Suprapubic skin (tissue), 4 donors: ENCODE data around the gene LTBP3. TPM values are rescaled to one million over a fixed set of nuclear protein-coding genes. Genes with fewer than 3 reads are reported as not detected.

Source experiments
- DNase-seq, 2 donors: peaks; one replicate each; pipeline ENCODE4 v3.0.0-alpha.2; 2019; ENCODE audit warnings: low spot score in 2 of 2
- H3K27ac ChIP-seq: fragments of 200-600 bp; sonication (generic); one replicate; pipeline ENCODE4 v1.5.1; 2019
- H3K27me3 ChIP-seq: fragments of 200-600 bp; sonication (generic); one replicate; pipeline ENCODE4 v1.5.1; 2019
- H3K36me3 ChIP-seq: fragments of 200-600 bp; sonication (generic); one replicate; pipeline ENCODE4 v1.5.1; 2019
- H3K4me1 ChIP-seq: fragments of 200-600 bp; sonication (generic); one replicate; pipeline ENCODE4 v1.5.1; 2019
- H3K4me3 ChIP-seq: fragments of 200-600 bp; sonication (generic); one replicate; pipeline ENCODE4 v1.5.1; 2019; ENCODE audit warnings: mild to moderate bottlenecking
- H3K9me3 ChIP-seq: fragments of 200-600 bp; sonication (generic); one replicate; pipeline ENCODE4 v1.5.1; 2019
- EP300 ChIP-seq: sonication (generic); formaldehyde crosslinking; IDR thresholded peaks from one replicate; pipeline ENCODE4 v1.6.1; 2017; ENCODE audit warnings: antibody characterized with exemption
- POLR2A ChIP-seq, 2 donors: fragments of 450-650 bp; IDR thresholded peaks; one replicate each; pipeline ENCODE4 v1.6.1; 2017; ENCODE audit warnings: antibody characterized with exemption in 2 of 2, mild to moderate bottlenecking in 2 of 2, moderate library complexity in 2 of 2
- POLR2AphosphoS5 ChIP-seq, 3 donors: sonication (generic); formaldehyde crosslinking; IDR thresholded peaks; one replicate each; pipeline ENCODE4 v1.6.1; 2017; ENCODE audit warnings: antibody characterized with exemption in 3 of 3
- WGBS: methylation state at CpG from one replicate; pipeline ENCODE4 v1.1.5; 2018; 5-methylcytosine and 5-hydroxymethylcytosine counted together
- total RNA-seq, 4 donors: library from RNA; depleted of rRNA; stranded (reverse); fragments of >200 nt; gene quantifications; one replicate each; pipeline ENCODE4 v1.1.0, GENCODE V29; 2016
- TF ChIP-seq, protein P1 (sequence below), 2 donors: fragments of 200-600 bp in 1 of 2; fragments of 450-650 bp in 1 of 2; sonication (generic) in 1 of 2; IDR thresholded peaks; one replicate each; pipeline ENCODE4 v1.5.1; 2016 to 2019; ENCODE audit warnings: antibody characterized with exemption in 2 of 2, mild to moderate bottlenecking in 1 of 2, moderate library complexity in 1 of 2

LTBP3 gene
- total RNA-seq, 4 donors from 2014 or later = 65.1 to 86.7 (median 71.0) TPM

DNA sequence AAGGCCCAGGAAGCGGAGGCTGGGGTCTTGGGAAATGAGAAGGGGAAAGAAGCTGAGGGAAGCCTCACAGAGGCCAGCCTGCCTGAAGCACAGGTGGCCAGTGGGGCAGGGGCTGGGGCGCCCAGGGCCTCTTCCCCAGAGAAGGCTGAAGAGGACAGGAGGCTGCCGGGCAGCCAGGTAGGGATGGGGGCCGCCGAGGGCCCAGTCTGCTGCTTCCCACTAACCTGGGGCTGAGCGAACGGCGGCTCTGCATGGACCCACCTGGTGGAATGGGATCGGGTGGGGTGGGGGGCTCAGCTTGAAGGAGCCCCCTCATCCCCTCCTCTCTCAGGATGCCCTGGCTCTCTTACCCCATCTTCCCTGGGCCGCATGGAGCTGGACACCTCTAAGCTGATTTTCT is 25.4 kb upstream of the LTBP3 start:
- H3K36me3 ChIP-seq = peaks cover 33% of the 10 kb centered on the region
- TF ChIP-seq, protein P1, sequence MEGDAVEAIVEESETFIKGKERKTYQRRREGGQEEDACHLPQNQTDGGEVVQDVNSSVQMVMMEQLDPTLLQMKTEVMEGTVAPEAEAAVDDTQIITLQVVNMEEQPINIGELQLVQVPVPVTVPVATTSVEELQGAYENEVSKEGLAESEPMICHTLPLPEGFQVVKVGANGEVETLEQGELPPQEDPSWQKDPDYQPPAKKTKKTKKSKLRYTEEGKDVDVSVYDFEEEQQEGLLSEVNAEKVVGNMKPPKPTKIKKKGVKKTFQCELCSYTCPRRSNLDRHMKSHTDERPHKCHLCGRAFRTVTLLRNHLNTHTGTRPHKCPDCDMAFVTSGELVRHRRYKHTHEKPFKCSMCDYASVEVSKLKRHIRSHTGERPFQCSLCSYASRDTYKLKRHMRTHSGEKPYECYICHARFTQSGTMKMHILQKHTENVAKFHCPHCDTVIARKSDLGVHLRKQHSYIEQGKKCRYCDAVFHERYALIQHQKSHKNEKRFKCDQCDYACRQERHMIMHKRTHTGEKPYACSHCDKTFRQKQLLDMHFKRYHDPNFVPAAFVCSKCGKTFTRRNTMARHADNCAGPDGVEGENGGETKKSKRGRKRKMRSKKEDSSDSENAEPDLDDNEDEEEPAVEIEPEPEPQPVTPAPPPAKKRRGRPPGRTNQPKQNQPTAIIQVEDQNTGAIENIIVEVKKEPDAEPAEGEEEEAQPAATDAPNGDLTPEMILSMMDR (IDR thresholded peaks at IDR 0.05) = no peak
- TF ChIP-seq POLR2A (IDR thresholded peaks at IDR 0.05) = no peak
- no peak for TF ChIP-seq POLR2AphosphoS5 (IDR thresholded peaks at IDR 0.05)
- TF ChIP-seq EP300 = no peak
- H3K4me3 ChIP-seq = no peak overlapping the region
- no peak for DNase-seq
- peaks cover 41% of the 10 kb centered on the region for H3K4me1 ChIP-seq
- no peaks in the 10 kb centered on the region for H3K9me3 ChIP-seq
- no peaks in the 10 kb centered on the region for H3K27me3 ChIP-seq
- no peak overlapping the region for H3K27ac ChIP-seq
- 95% methylated on average over 6 of the region's 10 CpGs for WGBS

DNA sequence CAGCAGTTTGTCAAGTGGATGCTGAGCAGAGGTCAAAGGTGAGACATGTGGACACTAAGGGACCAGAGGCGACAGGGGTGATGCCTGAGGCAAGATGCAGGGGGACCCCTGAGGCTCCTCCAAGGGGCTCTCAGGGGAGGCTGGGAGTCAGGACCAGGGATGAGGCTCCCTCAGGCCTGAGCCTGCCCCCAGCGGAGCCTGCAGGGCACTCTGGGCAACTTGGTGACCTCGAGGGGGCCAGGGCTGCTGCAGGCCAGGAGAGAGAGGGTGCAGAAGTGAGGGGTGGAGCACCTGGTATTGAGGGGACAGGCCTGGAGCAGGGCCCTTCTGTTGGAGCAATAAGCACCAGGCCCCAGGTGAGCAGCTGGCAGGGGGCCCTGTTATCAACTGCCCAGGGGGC is 23.8 kb upstream of the LTBP3 start:
- no peak for DNase-seq
- no peak for TF ChIP-seq EP300
- TF ChIP-seq, protein P1 (IDR thresholded peaks at IDR 0.05) = no peak
- TF ChIP-seq POLR2A (IDR thresholded peaks at IDR 0.05) = no peak
- TF ChIP-seq POLR2AphosphoS5 (IDR thresholded peaks at IDR 0.05) = no peak
- Histone ChIP-seq H3K4me1 (peaks cover 41% of the 10 kb centered on the region), H3K27me3 (no peaks in the 10 kb centered on the region), H3K27ac (no peak overlapping the region), H3K9me3 (no peaks in the 10 kb centered on the region), H3K36me3 (peaks cover 33% of the 10 kb centered on the region), H3K4me3 (no peak overlapping the region)
- 100% methylated on average over 1 of the region's 3 CpGs for WGBS

DNA sequence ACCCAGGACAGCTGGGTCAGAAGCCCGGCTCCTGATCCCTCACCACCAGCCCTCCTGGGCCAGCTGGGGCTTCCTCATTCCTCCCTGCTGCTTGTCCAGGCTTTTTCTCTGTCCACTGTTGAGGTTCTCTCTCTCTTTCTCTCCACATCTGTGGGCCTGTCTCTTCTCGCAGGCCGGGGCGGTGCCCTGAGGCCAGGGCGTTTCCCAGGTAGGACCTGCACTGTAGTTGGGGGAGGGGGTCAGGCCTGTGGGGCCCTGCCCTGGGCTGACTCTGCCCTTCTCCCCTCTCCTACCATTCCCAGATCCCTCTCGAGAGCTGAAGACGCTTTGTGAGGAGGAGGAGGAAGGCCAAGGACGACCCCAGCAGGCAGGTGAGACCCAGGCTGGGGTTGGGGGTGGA is 22.6 kb upstream of the LTBP3 start:
- H3K9me3 ChIP-seq = no peaks in the 10 kb centered on the region
- TF ChIP-seq EP300 (no peak), POLR2AphosphoS5 (IDR thresholded peaks at IDR 0.05) (no peak), POLR2A (IDR thresholded peaks at IDR 0.05) (no peak)
- TF ChIP-seq, protein P1 (IDR thresholded peaks at IDR 0.05) = no peak
- no peak overlapping the region for H3K4me3 ChIP-seq
- H3K27me3 ChIP-seq = no peaks in the 10 kb centered on the region
- DNase-seq = no peak
- H3K4me1 ChIP-seq = peaks cover 45% of the 10 kb centered on the region
- peaks cover 30% of the 10 kb centered on the region for H3K36me3 ChIP-seq
- WGBS = 71% methylated on average over 7 of the region's 8 CpGs
- H3K27ac ChIP-seq = no peak overlapping the region

DNA sequence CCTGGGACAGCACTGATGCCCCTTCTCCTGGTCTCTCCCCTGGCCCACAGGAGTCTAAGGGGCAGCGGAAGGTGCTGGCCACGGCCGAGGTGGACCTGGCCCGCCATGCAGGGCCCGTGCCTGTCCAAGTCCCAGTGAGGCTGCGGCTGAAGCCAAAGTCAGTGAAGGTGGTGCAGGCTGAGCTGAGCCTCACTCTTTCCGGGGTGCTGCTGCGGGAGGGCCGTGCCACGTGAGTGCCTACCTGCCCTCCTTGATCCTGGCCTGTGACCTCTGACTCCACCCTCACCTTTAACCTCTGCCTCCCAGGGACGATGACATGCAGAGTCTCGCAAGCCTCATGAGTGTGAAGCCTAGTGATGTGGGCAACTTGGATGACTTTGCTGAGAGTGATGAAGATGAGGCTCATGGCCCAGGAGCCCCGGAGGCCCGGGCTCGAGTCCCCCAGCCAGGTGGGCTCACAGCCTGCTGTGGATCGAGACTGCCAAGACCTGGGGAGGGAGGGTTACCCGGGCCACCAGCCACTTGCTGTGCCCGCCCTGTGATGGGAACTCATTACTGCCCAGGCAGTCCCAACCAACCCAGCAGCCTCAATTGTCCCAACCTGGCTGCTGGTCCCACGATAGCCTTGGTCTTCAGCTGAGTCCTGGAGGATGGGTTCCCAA is 22.0 kb upstream of the LTBP3 start:
- TF ChIP-seq, protein P1 (IDR thresholded peaks at IDR 0.05) = no peak
- no peak for TF ChIP-seq POLR2AphosphoS5 (IDR thresholded peaks at IDR 0.05)
- TF ChIP-seq EP300 = no peak
- no peak for TF ChIP-seq POLR2A (IDR thresholded peaks at IDR 0.05)
- no peak overlapping the region for H3K27ac ChIP-seq
- DNase-seq = no peak
- H3K4me3 ChIP-seq = no peak overlapping the region
- H3K36me3 ChIP-seq = peaks cover 30% of the 10 kb centered on the region
- WGBS = 87% methylated on average over 13 of the region's 19 CpGs
- H3K9me3 ChIP-seq = no peaks in the 10 kb centered on the region
- no peaks in the 10 kb centered on the region for H3K27me3 ChIP-seq
- H3K4me1 ChIP-seq = peaks cover 44% of the 10 kb centered on the region

DNA sequence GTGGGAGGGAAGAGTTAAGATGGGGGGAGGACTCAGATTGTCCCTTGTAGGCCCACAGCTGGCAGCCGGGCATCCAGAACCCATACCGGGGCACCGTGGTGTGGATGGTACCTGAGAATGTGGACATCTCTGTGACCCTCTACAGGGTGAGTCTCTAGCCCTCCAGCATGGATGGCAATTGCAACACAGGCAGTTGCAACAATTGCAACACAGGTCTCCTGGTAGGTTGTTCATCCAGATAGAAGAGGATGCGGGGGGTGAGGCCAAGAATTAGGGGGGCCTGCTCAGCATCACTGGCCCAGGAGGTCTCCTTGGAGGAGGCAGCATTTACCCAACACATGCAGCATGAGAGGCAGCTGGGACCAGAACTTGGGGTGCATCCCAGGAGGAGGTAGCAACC is 21.1 kb upstream of the LTBP3 start:
- TF ChIP-seq, protein P1 (IDR thresholded peaks at IDR 0.05) = no peak
- TF ChIP-seq POLR2AphosphoS5 (IDR thresholded peaks at IDR 0.05) (no peak), POLR2A (IDR thresholded peaks at IDR 0.05) (no peak), EP300 (no peak)
- no peaks in the 10 kb centered on the region for H3K9me3 ChIP-seq
- H3K27me3 ChIP-seq = no peaks in the 10 kb centered on the region
- no peak overlapping the region for H3K4me3 ChIP-seq
- H3K27ac ChIP-seq = no peak overlapping the region
- WGBS = 97% methylated on average over 3 of the region's 4 CpGs
- peaks cover 30% of the 10 kb centered on the region for H3K36me3 ChIP-seq
- H3K4me1 ChIP-seq = peaks cover 48% of the 10 kb centered on the region
- no peak for DNase-seq
